Medulla oblongata (tissue), 1 donor: Measurements from ENCODE around the gene ZNF697.

Experiments used
- DNase-seq: peaks from one replicate; pipeline ENCODE4 v3.0.0-alpha.2; 2015; ENCODE audit errors: extremely low spot score

Gene ZNF697

DNA sequence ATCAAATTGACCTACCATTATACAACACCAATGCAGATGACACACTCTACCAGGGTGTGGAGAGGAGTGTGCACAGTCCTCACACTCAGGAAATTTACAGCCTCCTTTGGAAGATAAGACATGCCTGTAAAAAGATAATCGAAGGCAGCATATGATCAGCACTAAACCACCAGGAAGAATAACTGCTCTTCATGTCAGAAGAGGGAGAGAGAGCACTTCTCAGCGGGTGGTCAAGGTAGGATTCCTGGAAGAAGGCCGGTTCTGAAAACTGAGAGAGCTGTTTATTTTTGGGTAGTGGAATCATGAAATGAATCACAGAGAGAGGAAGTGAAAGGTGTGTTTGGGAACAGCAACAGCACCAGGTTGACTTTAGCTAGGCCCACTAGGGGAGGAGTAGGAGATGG lies 14.0 kb upstream of the ZNF697 start:
- no peak for DNase-seq

- no peak for DNase-seq
Observed at GRCh38 chr1:119660253-119661083, 12.4 kb upstream of the ZNF697 start.

DNA sequence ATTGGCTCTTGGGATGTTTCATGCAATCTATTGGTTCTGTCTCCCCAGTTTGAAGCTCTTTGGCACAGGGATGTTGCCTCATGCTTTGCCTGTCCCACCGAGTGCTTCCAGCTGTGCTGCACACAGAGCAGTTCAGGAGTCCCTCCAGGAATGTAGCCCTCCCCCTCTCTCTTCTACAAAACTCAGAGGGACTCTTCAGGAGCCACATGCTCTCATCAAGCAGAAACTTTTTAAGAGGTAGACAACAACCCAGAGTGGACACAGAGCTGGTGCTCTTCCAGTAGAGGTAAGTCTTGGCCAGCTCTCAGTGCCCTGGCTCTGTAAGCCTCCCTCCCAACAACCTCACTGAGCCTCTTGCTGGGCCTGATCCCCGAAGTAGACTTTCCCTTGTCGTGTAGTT lies 11.6 kb upstream of the ZNF697 start:
- no peak for DNase-seq

- DNase-seq, result no peak
Observed at GRCh38 chr1:119656410-119656955, 8.4 kb upstream of the ZNF697 start.

GRCh38 chr1:119655154-119655553 lies 7.1 kb upstream of the ZNF697 start:
- no peak for DNase-seq

DNA sequence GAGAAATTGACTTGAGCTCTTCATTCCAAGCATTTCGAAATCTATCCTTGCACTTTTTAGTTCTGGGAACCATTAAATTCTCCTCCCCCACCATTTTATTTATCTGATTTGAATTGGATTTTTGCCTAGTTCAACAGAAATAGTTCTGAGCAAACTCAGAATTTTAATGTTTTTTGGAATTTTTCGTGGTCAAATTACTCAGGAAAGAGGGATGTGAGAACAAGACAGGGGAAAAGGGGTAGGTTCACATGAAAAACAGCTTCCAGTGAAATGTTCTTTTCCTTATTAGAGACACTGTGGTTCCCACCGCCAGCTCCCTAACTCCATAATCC lies 5.7 kb upstream of the ZNF697 start:
- DNase-seq, result no peak

- no peak for DNase-seq
Observed at GRCh38 chr1:119653135-119653838, 5.2 kb upstream of the ZNF697 start.

DNA sequence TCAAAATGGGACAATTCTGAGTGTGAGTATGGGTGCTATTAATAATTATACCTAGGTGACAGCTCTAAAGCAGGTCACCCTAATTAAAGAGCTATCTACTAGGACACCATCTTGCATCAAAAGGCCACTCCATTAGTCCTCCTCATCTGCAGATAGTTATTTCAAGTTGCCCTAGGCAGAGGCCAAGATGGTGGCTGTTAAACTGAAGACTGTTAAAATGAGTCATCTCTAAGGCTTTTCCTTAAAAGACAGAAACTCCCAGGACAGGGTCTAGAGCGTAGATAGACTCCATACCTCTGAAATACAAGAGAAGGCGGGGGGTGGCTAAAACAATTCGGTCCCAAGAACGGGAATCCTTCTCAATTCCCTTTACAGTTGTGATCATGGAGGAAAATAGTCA lies 4.5 kb upstream of the ZNF697 start:
- DNase-seq, result no peak

DNA sequence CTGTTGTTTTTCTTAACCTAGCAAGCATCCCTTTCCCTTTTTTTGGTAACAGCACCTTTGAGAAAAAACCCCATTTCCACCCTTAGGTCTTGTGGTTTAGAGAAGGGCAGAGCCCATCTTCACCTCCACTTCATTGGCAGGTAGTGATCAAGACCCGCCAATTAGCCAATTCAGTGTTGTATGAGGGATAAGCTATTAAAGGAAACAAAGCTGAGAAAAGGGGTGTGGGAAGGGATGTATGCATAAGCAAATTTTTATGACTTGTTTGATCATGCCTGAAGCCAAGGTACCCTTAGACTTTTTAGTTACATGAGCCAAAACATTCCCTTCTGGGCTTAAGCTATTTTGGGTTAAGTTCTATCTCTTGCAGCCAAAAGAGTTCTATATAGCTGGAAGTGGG lies 3.6 kb upstream of the ZNF697 start:
- no peak for DNase-seq

DNA sequence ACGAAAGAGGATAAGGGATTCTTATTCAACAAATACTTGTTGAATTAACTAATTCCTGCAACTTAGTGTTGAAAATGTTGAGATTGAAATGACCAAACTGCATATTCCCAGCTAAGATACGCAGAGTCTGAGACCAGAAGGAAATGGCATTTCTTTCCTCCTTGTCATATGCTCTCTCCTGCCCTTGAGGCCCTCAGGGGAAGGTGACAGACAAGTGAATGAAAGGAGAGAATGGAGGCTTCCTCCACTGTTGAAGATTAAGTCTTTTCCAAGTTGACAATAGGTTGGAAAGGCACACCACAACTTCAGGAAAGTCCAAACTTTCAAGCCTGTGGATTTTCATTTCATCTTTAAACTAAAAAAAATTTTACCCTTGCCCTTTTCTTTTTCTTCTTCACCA lies 3.1 kb upstream of the ZNF697 start:
- DNase-seq, result no peak

DNA sequence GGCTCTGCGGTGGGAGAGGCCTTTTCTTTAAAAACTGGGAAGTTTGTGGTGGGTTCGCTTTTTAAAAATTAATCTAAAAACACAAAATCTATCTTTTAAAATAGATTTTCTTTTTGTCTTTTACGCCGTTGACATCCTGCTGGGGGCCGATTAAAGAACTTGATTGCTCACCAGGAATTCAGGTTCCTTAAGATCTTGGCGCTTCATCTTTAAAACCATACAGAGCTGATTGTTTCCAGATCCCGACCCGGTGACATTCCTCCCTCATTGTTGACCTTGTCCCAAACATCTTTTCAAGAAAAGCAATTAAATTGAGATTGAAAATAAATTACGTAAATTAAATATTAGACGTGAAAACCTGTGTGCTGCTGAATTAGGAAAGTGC lies 546 bp upstream of the ZNF697 start:
- peak; percentile 29 for DNase-seq

DNA sequence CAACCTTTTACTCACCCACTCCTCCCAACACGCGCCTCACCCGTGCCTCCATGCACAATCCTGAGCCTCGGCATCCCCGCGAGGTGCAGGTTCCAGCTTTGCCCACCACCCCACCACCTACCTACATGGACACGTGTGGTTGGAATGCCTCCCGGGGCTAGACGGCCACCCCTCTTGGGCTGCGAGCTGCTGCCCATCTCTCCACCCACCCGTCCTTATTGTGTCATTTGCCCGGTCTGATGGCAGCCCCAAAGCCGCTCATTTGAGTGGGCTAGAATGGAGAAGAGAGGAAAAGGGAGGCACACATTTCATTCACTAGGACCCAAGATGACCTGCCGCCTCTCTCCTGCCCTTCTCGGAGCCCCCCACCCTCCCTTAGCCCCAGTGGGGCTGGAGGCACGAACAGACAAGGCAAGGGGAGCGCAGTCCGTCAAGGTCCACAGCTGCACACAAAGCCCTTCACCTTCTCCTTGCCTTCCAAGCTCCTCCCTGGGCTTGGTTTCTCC lies 785 bp downstream of the ZNF697 start:
- DNase-seq, result no peak

DNA sequence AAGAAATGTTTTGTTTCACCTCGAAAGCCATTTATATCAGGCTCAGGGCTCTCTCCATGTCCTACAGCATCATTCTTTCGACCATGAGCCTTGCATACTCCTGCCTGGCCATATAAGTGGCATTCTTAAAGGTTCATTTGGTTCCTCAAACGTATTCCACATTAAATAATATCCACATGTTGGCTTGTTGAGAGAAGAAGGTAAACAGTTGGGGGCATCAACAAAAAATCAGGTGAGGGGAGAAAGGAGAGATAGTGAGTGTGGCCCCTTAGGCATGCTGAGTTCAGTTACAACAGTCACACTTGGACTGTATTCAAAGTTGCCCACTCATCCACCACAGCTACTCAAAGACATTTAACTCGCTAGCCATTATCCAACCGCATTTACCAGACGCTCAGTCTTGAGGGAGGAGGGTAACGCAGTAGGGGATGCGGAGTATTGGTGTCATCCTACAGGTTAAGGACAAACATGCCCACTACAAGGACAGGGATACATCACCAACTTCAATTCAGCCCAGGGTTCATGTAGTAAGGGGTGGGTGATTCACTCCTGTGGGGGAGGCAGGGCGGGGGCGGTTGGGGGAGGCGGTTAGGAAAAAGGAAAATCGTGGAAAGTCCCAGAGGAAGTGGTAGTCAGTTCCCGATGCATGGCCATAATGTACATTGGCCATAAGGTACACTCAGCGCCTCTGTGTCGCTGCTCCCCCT lies 1.4 kb downstream of the ZNF697 start:
- no peak for DNase-seq

GRCh38 chr1:119639109-119639508 lies 9.0 kb downstream of the ZNF697 start:
- no peak for DNase-seq

DNA sequence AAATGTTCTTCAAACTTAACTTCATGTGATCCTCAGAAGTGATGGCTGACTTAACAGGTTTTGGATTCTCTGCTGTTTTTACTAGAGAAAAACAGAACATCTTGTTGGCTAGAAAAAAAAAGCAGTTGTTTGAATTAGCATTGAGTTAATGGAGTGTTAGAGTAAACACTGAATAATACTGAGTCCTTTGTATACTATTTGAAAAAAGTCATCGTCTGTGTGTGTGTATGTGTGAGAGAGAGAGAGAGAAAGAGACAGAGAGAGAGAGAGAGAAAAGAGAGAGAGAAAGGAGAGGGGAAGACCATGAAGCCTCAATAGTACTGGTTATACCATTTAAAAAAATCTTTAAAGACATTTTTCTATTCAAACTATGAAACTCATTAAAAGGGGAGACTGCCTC lies 10.4 kb downstream of the ZNF697 start:
- DNase-seq, result no peak

- DNase-seq, result no peak
Observed at GRCh38 chr1:119636491-119637089, 11.5 kb downstream of the ZNF697 start.

DNA sequence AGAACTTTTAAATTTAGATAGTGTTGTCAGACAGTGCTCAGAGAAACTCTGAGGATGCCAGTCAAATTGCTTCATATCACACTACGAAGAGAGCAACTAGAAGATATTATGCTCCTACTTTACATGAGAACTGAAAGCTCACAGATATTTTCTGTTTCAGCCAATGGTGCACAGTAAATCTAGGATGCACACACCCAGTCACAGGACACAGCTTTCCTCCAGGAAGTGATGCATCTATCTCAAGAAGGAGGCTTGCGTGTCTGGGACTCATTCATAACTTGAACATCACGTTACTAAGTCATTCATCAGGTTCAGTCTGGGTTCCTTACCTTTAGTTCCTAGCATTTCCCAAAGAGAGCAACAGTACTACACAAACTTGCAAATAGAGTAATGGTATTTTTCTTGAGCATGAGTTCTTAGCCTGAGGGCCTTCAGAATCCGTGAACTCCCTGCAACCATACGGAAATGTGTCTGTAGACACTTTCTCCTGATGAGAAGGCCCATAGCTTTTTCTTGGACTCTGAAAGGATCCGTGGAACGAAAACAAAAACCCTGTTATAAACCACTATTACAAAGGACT lies 12.2 kb downstream of the ZNF697 start:
- DNase-seq, result no peak

DNA sequence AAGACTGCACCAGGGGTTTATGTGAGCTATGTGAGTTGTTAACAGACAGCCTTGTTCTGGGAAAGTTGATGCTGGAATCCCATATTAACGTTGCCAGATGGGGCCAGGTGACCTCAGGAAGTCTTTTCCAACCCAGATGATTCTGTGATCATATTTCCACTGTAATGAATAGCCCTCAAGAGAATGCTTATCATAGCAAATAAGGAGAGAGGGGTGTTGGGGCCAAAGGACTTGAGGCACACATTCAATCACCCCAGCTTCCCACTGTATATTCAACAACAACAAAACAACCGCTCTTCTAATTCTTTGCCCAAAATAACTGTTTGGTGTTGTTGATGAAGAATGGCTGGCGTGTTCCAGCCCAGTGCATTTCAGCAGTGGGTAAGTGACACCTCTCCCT lies 14.1 kb downstream of the ZNF697 start:
- DNase-seq, result no peak

DNA sequence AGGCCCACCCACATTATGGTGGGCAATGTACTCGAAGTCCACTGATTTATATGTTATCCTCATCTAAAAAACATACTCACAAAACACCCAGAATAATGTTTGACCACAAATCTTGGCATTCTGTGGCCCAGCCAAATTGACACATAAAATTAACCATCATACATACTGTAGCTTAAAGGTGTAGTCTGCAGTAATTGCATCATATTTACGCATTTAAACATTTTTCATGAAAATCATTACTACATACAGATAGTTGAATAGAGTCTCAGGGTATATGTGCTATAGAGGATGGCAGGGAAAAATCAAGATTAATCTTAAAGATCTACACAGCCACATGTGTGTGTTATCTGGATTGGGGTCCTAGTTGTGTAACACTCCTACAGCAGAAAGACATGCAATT lies 14.5 kb downstream of the ZNF697 start:
- DNase-seq, result no peak

DNA sequence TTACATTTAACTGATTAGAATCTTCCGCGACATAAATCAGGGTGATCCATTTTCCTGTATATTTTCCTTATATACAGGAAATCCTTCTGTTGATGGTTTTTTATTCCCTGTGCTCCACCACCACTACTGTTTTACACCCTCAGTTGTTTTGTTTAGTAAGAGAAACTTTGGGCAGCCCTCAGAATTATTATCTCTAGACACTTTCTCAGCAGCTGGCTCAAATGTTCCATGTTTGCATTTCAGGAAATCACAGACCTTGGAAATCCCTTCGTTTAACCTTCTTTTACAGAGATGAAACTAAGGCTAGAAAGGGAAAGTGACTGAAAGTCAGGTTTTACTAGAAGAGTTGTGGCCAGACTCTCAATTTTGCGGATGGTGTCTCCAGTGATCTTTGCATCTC lies 15.2 kb downstream of the ZNF697 start:
- DNase-seq, result no peak

GRCh38 chr1:119632103-119632490 lies 16.0 kb downstream of the ZNF697 start:
- DNase-seq, result no peak
